Effector memory CD8-positive, alpha-beta T cell (primary cell): ENCODE measurements around the gene ZC3HAV1L.
"Not testable (repeated sequence)": the region's sequence is repeated elsewhere in the genome, so short reads cannot be mapped to it uniquely, and the experiment has no call there.

ENCODE experiments used
- ATAC-seq: fragments of 150-1000 bp; cut with Tn5 transposase; replicated peaks from 2 replicates; pipeline ENCODE4 v1.10.0; 2021; ENCODE audit warnings: mild to moderate bottlenecking, moderate library complexity
- DNase-seq, 3 experiments: peaks; one replicate each; pipeline ENCODE4 v3.0.0; 2021
- H3K27ac Mint-ChIP-seq, 2 donors: one replicate each; pipeline ENCODE4 v1.8.0; 2022; ENCODE audit warnings: mild to moderate bottlenecking in 2 of 2, mixed read lengths in 2 of 2, moderate library complexity in 2 of 2
- H3K27me3 Mint-ChIP-seq, 2 donors: one replicate each; pipeline ENCODE4 v1.8.0; 2022; ENCODE audit warnings: mixed read lengths in 2 of 2
- H3K36me3 Mint-ChIP-seq: one replicate; pipeline ENCODE4 v1.8.0; 2022; ENCODE audit warnings: mild to moderate bottlenecking, moderate library complexity, mixed read lengths; ENCODE audit not compliant: insufficient read depth
- H3K4me1 Mint-ChIP-seq, 2 donors: one replicate each; pipeline ENCODE4 v1.8.0; 2022; ENCODE audit warnings: low read depth in 2 of 2, mixed read lengths in 2 of 2
- H3K4me3 Mint-ChIP-seq, 2 donors: one replicate each; pipeline ENCODE4 v1.8.0; 2022; ENCODE audit warnings: mild to moderate bottlenecking in 2 of 2, mixed read lengths in 2 of 2, moderate library complexity in 2 of 2
- H3K9me3 Mint-ChIP-seq, 2 donors: one replicate each; pipeline ENCODE4 v1.8.0; 2022; ENCODE audit warnings: mixed read lengths in 2 of 2

Gene ZC3HAV1L

GRCh38 chr7:139068544-139069399 is 32.9 kb upstream of the ZC3HAV1L start:
- H3K4me1 Mint-ChIP-seq: peaks cover 48 to 57% of the 10 kb centered on the region in 2 donors
- peaks cover 99% of the 10 kb centered on the region for H3K36me3 Mint-ChIP-seq
- H3K9me3 Mint-ChIP-seq: no peaks in the 10 kb centered on the region
- ATAC-seq (peak; percentile 23), DNase-seq (no peak)
- H3K4me3 Mint-ChIP-seq: no peak overlapping the region
- H3K27ac Mint-ChIP-seq: peak overlapping the region; percentile 35 to 93
- no peaks in the 10 kb centered on the region for H3K27me3 Mint-ChIP-seq

- ATAC-seq (no peak), DNase-seq (no peak)
- Mint-ChIP-seq H3K27ac (peak overlapping the region; percentile 74 to 93), H3K36me3 (peaks cover 99% of the 10 kb centered on the region), H3K9me3 (no peaks in the 10 kb centered on the region), H3K4me3 (peak overlapping the region in 1 of 2 donors; percentile 3), H3K4me1 (peaks cover 44 to 54% of the 10 kb centered on the region in 2 donors), H3K27me3 (no peaks in the 10 kb centered on the region)
Measured at GRCh38 chr7:139066315-139066714, 30.5 kb upstream of the ZC3HAV1L start.

GRCh38 chr7:139065323-139065722 is 29.5 kb upstream of the ZC3HAV1L start:
- Mint-ChIP-seq H3K27me3 (no peaks in the 10 kb centered on the region), H3K9me3 (no peaks in the 10 kb centered on the region), H3K4me1 (peaks cover 49 to 60% of the 10 kb centered on the region in 2 donors), H3K36me3 (peaks cover 99% of the 10 kb centered on the region), H3K4me3 (no peak overlapping the region), H3K27ac (peak overlapping the region in 1 of 2 donors; percentile 64)
- ATAC-seq (no peak), DNase-seq (no peak)

- peaks cover 100% of the 10 kb centered on the region for H3K36me3 Mint-ChIP-seq
- H3K9me3 Mint-ChIP-seq: no peaks in the 10 kb centered on the region
- peak overlapping the region; percentile 64 to 91 for H3K27ac Mint-ChIP-seq
- H3K4me1 Mint-ChIP-seq: peaks cover 36 to 53% of the 10 kb centered on the region in 2 donors
- no peak for ATAC-seq
- H3K27me3 Mint-ChIP-seq: no peaks in the 10 kb centered on the region
- no peak for DNase-seq
- peak overlapping the region in 1 of 2 donors; percentile 10 for H3K4me3 Mint-ChIP-seq
Measured at GRCh38 chr7:139061416-139061815, 25.6 kb upstream of the ZC3HAV1L start.

GRCh38 chr7:139060695-139061237 is 24.9 kb upstream of the ZC3HAV1L start:
- H3K9me3 Mint-ChIP-seq: no peaks in the 10 kb centered on the region
- ATAC-seq (no peak), DNase-seq (no peak)
- no peaks in the 10 kb centered on the region for H3K27me3 Mint-ChIP-seq
- H3K36me3 Mint-ChIP-seq: peaks cover 100% of the 10 kb centered on the region
- peak overlapping the region; percentile 64 to 91 for H3K27ac Mint-ChIP-seq
- peak overlapping the region in 1 of 2 donors; percentile 10 for H3K4me3 Mint-ChIP-seq
- peaks cover 32 to 51% of the 10 kb centered on the region in 2 donors for H3K4me1 Mint-ChIP-seq

GRCh38 chr7:139059905-139060304 is 24.1 kb upstream of the ZC3HAV1L start:
- Mint-ChIP-seq H3K36me3 (peaks cover 100% of the 10 kb centered on the region), H3K4me1 (peaks cover 27 to 45% of the 10 kb centered on the region in 2 donors)
- no peak for ATAC-seq

GRCh38 chr7:139058943-139059342 is 23.1 kb upstream of the ZC3HAV1L start:
- Mint-ChIP-seq H3K36me3 (peaks cover 100% of the 10 kb centered on the region), H3K27me3 (no peaks in the 10 kb centered on the region), H3K4me1 (peaks cover 24 to 37% of the 10 kb centered on the region in 2 donors)

More at GRCh38 chr7:139059905-139060304, 24.1 kb upstream of the ZC3HAV1L start:
- Mint-ChIP-seq H3K27me3 (no peaks in the 10 kb centered on the region), H3K9me3 (no peaks in the 10 kb centered on the region), H3K27ac (peak overlapping the region; percentile 64 to 91), H3K4me3 (no peak overlapping the region)
- DNase-seq: no peak

GRCh38 chr7:139055674-139056073 is 19.8 kb upstream of the ZC3HAV1L start:
- Mint-ChIP-seq H3K4me3 (no peak overlapping the region), H3K9me3 (no peaks in the 10 kb centered on the region), H3K27me3 (no peaks in the 10 kb centered on the region), H3K36me3 (peaks cover 100% of the 10 kb centered on the region), H3K27ac (peak overlapping the region; percentile 79 to 88), H3K4me1 (peaks cover 5 to 18% of the 10 kb centered on the region in 2 donors)
- DNase-seq (no peak), ATAC-seq (no peak)

More at GRCh38 chr7:139058943-139059342, 23.1 kb upstream of the ZC3HAV1L start:
- H3K9me3 Mint-ChIP-seq: no peaks in the 10 kb centered on the region
- DNase-seq: no peak
- no peak for ATAC-seq
- peak overlapping the region; percentile 65 to 77 for H3K27ac Mint-ChIP-seq
- H3K4me3 Mint-ChIP-seq: no peak overlapping the region

GRCh38 chr7:139054656-139055055 is 18.8 kb upstream of the ZC3HAV1L start:
- H3K36me3 Mint-ChIP-seq: peaks cover 100% of the 10 kb centered on the region
- not testable (repeated sequence) for DNase-seq, H3K4me3 Mint-ChIP-seq, H3K9me3 Mint-ChIP-seq, ATAC-seq, H3K27me3 Mint-ChIP-seq
- H3K27ac Mint-ChIP-seq: peak overlapping the region in 1 of 2 donors; percentile 55
- peaks cover 4 to 12% of the 10 kb centered on the region in 2 donors for H3K4me1 Mint-ChIP-seq

GRCh38 chr7:139054101-139054500 is 18.3 kb upstream of the ZC3HAV1L start:
- Mint-ChIP-seq H3K9me3 (no peaks in the 10 kb centered on the region), H3K27ac (peak overlapping the region in 1 of 2 donors; percentile 55)

GRCh38 chr7:139051655-139052054 is 15.8 kb upstream of the ZC3HAV1L start:
- H3K27me3 Mint-ChIP-seq: no peaks in the 10 kb centered on the region
- DNase-seq: no peak

More at GRCh38 chr7:139054101-139054500, 18.3 kb upstream of the ZC3HAV1L start:
- H3K4me3 Mint-ChIP-seq: no peak overlapping the region
- no peaks in the 10 kb centered on the region for H3K27me3 Mint-ChIP-seq
- DNase-seq (no peak), ATAC-seq (no peak)
- peaks cover 100% of the 10 kb centered on the region for H3K36me3 Mint-ChIP-seq
- peaks cover 8 to 17% of the 10 kb centered on the region in 2 donors for H3K4me1 Mint-ChIP-seq

GRCh38 chr7:139049936-139050335 is 14.1 kb upstream of the ZC3HAV1L start:
- H3K9me3 Mint-ChIP-seq: no peaks in the 10 kb centered on the region
- H3K4me3 Mint-ChIP-seq: no peak overlapping the region
- no peak for DNase-seq
- peaks cover 100% of the 10 kb centered on the region for H3K36me3 Mint-ChIP-seq
- peak overlapping the region in 1 of 2 donors; percentile 21 for H3K27ac Mint-ChIP-seq
- no peaks in the 10 kb centered on the region for H3K27me3 Mint-ChIP-seq
- H3K4me1 Mint-ChIP-seq: peaks cover 15 to 31% of the 10 kb centered on the region in 2 donors
- ATAC-seq: no peak

More at GRCh38 chr7:139051655-139052054, 15.8 kb upstream of the ZC3HAV1L start:
- Mint-ChIP-seq H3K4me3 (peak overlapping the region in 1 of 2 donors; percentile 27), H3K36me3 (peaks cover 100% of the 10 kb centered on the region), H3K27ac (peak overlapping the region in 1 of 2 donors; percentile 81), H3K9me3 (no peaks in the 10 kb centered on the region), H3K4me1 (peaks cover 7 to 20% of the 10 kb centered on the region in 2 donors)
- no peak for ATAC-seq

- H3K36me3 Mint-ChIP-seq: peaks cover 97% of the 10 kb centered on the region
- H3K4me3 Mint-ChIP-seq: no peak overlapping the region
- H3K4me1 Mint-ChIP-seq: peaks cover 20 to 39% of the 10 kb centered on the region in 2 donors
- no peaks in the 10 kb centered on the region for H3K9me3 Mint-ChIP-seq
- H3K27ac Mint-ChIP-seq: peak overlapping the region; percentile 21 to 44
- ATAC-seq (no peak), DNase-seq (no peak)
- H3K27me3 Mint-ChIP-seq: no peaks in the 10 kb centered on the region
Measured at GRCh38 chr7:139049111-139049510, 13.3 kb upstream of the ZC3HAV1L start.
